Large intestine (tissue), 3 donors: ENCODE measurements around the gene SOCS6. TPM values are rescaled to one million over a fixed set of nuclear protein-coding genes. Genes with fewer than 3 reads are reported as not detected.

ENCODE experiments used
- DNase-seq, 2 donors: peaks; one replicate each; pipeline versions ENCODE4 v3.0.0 to v3.0.0-alpha.2; 2013
- H3K27ac ChIP-seq: one replicate; pipeline ENCODE4 v1.5.1; 2013; ENCODE audit warnings: low read length
- H3K27me3 ChIP-seq: 2 replicates; pipeline ENCODE4 v1.6.1; 2013; ENCODE audit warnings: low read length; ENCODE audit not compliant: control insufficient read depth, insufficient read depth
- H3K36me3 ChIP-seq: 2 replicates; pipeline ENCODE4 v1.6.1; 2013; ENCODE audit warnings: low read length; ENCODE audit not compliant: control insufficient read depth, insufficient read depth
- H3K4me1 ChIP-seq: one replicate; pipeline ENCODE4 v1.6.1; 2013; ENCODE audit warnings: low read length; ENCODE audit not compliant: control insufficient read depth, insufficient read depth
- H3K4me3 ChIP-seq: one replicate; pipeline ENCODE4 v1.5.1; 2013; ENCODE audit warnings: low read length
- H3K9me3 ChIP-seq: one replicate; pipeline ENCODE4 v1.6.1; 2013; ENCODE audit warnings: mild to moderate bottlenecking, low read depth, low read length, moderate library complexity; ENCODE audit not compliant: control insufficient read depth
- WGBS: methylation state at CpG from one replicate; pipeline ENCODE4 v1.1.5; 2013; ENCODE audit warnings: low lambda C conversion rate; ENCODE audit not compliant: insufficient coverage; 5-methylcytosine and 5-hydroxymethylcytosine counted together
- polyA plus RNA-seq: library from polyadenylated mRNA; unstranded; fragments of 120-200 nt; gene quantifications from one replicate; pipeline ENCODE4 v1.2.1, GENCODE V29; 2013

Gene SOCS6
- polyA plus RNA-seq, 1 donor, result 37.3 TPM

- Histone ChIP-seq H3K4me1 (peaks cover 25% of the 10 kb centered on the region), H3K36me3 (peaks cover 3% of the 10 kb centered on the region), H3K27ac (peak overlapping the region; percentile 69), H3K4me3 (peak overlapping the region; percentile 55), H3K27me3 (no peaks in the 10 kb centered on the region), H3K9me3 (no peaks in the 10 kb centered on the region)
- WGBS, result 42% methylated on average over 2 of the region's 50 CpGs
- DNase-seq, result peak in 1 of 2 donors; percentile 70
Measured at GRCh38 chr18:70288171-70288850, 534 bp upstream of the SOCS6 start.

- DNase-seq, result peak; percentile 35 to 78
- Histone ChIP-seq H3K27me3 (no peaks in the 10 kb centered on the region), H3K27ac (peak overlapping the region; percentile 69), H3K9me3 (no peaks in the 10 kb centered on the region), H3K4me3 (peak overlapping the region; percentile 65), H3K36me3 (peaks cover 3% of the 10 kb centered on the region), H3K4me1 (peaks cover 34% of the 10 kb centered on the region)
- no CpG with 5 or more reads among the region's 87 CpGs for WGBS
Measured at GRCh38 chr18:70289351-70290312, 787 bp downstream of the SOCS6 start.

GRCh38 chr18:70290482-70291294 lies 1.8 kb downstream of the SOCS6 start:
- Histone ChIP-seq H3K9me3 (no peaks in the 10 kb centered on the region), H3K4me3 (peak overlapping the region; percentile 65), H3K27me3 (no peaks in the 10 kb centered on the region), H3K27ac (peak overlapping the region; percentile 69), H3K4me1 (peaks cover 38% of the 10 kb centered on the region), H3K36me3 (peaks cover 3% of the 10 kb centered on the region)
- peak; percentile 36 to 65 for DNase-seq
- no CpG with 5 or more reads among the region's 11 CpGs for WGBS

- H3K9me3 ChIP-seq, result no peaks in the 10 kb centered on the region
- DNase-seq, result peak in 1 of 2 donors; percentile 31
- WGBS, result no CpG with 5 or more reads among the region's 2 CpGs
- peak overlapping the region; percentile 69 for H3K27ac ChIP-seq
- peaks cover 38% of the 10 kb centered on the region for H3K4me1 ChIP-seq
- peak overlapping the region; percentile 65 for H3K4me3 ChIP-seq
- peaks cover 3% of the 10 kb centered on the region for H3K36me3 ChIP-seq
- H3K27me3 ChIP-seq, result no peaks in the 10 kb centered on the region
Measured at GRCh38 chr18:70291295-70291574, 2.4 kb downstream of the SOCS6 start.

- Histone ChIP-seq H3K27me3 (no peaks in the 10 kb centered on the region), H3K36me3 (peaks cover 3% of the 10 kb centered on the region), H3K27ac (peak overlapping the region; percentile 57), H3K4me1 (peaks cover 38% of the 10 kb centered on the region), H3K9me3 (no peaks in the 10 kb centered on the region), H3K4me3 (no peak overlapping the region)
- WGBS, result no CpG with 5 or more reads among the region's 5 CpGs
- DNase-seq, result no peak
Measured at GRCh38 chr18:70292628-70293027, 3.8 kb downstream of the SOCS6 start.

- WGBS, result no CpG with 5 or more reads among the region's 3 CpGs
- H3K4me3 ChIP-seq, result no peak overlapping the region
- no peaks in the 10 kb centered on the region for H3K27me3 ChIP-seq
- H3K36me3 ChIP-seq, result peaks cover 3% of the 10 kb centered on the region
- no peaks in the 10 kb centered on the region for H3K9me3 ChIP-seq
- H3K27ac ChIP-seq, result peak overlapping the region; percentile 57
- peak; percentile 67 to 85 for DNase-seq
- H3K4me1 ChIP-seq, result peaks cover 38% of the 10 kb centered on the region
Measured at GRCh38 chr18:70293166-70293565, 4.3 kb downstream of the SOCS6 start.

- H3K4me3 ChIP-seq, result no peak overlapping the region
- DNase-seq, result no peak
- H3K9me3 ChIP-seq, result no peaks in the 10 kb centered on the region
- H3K27ac ChIP-seq, result no peak overlapping the region
- peaks cover 38% of the 10 kb centered on the region for H3K4me1 ChIP-seq
- no peaks in the 10 kb centered on the region for H3K27me3 ChIP-seq
- WGBS, result 65% methylated on average over 2 of the region's 5 CpGs
- peaks cover 3% of the 10 kb centered on the region for H3K36me3 ChIP-seq
Measured at GRCh38 chr18:70294471-70295191, 5.8 kb downstream of the SOCS6 start.

- no peak for DNase-seq
- no peaks in the 10 kb centered on the region for H3K27me3 ChIP-seq
- no peaks in the 10 kb centered on the region for H3K9me3 ChIP-seq
- H3K36me3 ChIP-seq, result peaks cover 3% of the 10 kb centered on the region
- no peak overlapping the region for H3K27ac ChIP-seq
- no peak overlapping the region for H3K4me3 ChIP-seq
- WGBS, result 70% methylated on average over 2 of the region's 8 CpGs
- H3K4me1 ChIP-seq, result peaks cover 38% of the 10 kb centered on the region
Measured at GRCh38 chr18:70295192-70296188, 6.6 kb downstream of the SOCS6 start.

GRCh38 chr18:70296289-70296688 lies 7.4 kb downstream of the SOCS6 start:
- DNase-seq, result no peak
- Histone ChIP-seq H3K27ac (no peak overlapping the region), H3K27me3 (no peaks in the 10 kb centered on the region), H3K4me3 (no peak overlapping the region), H3K4me1 (peaks cover 31% of the 10 kb centered on the region), H3K36me3 (peaks cover 3% of the 10 kb centered on the region), H3K9me3 (no peaks in the 10 kb centered on the region)
- WGBS, result no CpG with 5 or more reads among the region's 10 CpGs
